HepG2 (cell line): ENCODE measurements around the gene FMO2. TPM values are rescaled to one million over a fixed set of nuclear protein-coding genes. Genes with fewer than 3 reads are reported as not detected.

Experiments used
- ATAC-seq: fragments of 200-7000 bp; cut with Tn5 transposase; 3 replicates; pipeline ENCODE4 v1.9.1; 2020; ENCODE audit warnings: mild to moderate bottlenecking, moderate library complexity
- BruUV-seq: library from RNA; stranded (reverse); fragments of 400-500 nt; replicated peaks from 2 replicates; lab custom pipeline; 2021; lab: Mats Ljungman, UMichigan
- CTCF ChIA-PET: fragments of 300-600 bp; formaldehyde crosslinking; extraction: SDS; loops from one replicate; lab custom pipeline; 2021; ENCODE audit warnings: low total read pairs, inconsistent platforms, low intra/inter-chr PET ratio; lab: Yijun Ruan, JAX
- POLR2A ChIA-PET: fragments of 350-600 bp; sonication (Branson Sonifier 250); formaldehyde crosslinking; loops from one replicate; lab custom pipeline; 2020; ENCODE audit warnings: antibody characterized with exemption, inconsistent platforms; lab: Yijun Ruan, JAX
- DNase-seq: peaks from one replicate; pipeline ENCODE4 v3.0.0-alpha.2; 2015; ENCODE audit warnings: low spot score
- FAIRE-seq: peaks from 3 replicates; lab custom pipeline; 2011; peaks lifted over from hg19 to GRCh38; lab: Jason Lieb, UNC
- H2AFZ ChIP-seq: one replicate; pipeline ENCODE4 v1.6.1; 2011; ENCODE audit warnings: low read length, inconsistent platforms
- H3K27ac ChIP-seq: fragments of 300-600 bp; 3 replicates; pipeline ENCODE4 v1.8.0; 2011; ENCODE audit warnings: mixed run types, mild to moderate bottlenecking, mixed read lengths, low read length, inconsistent platforms; ENCODE audit not compliant: insufficient read depth; ENCODE audit errors: extremely low read length
- H3K27me3 ChIP-seq, 2 experiments: fragments of 200-600 bp in 1 of 2; 2 replicates in 1 of 2; 3 replicates in 1 of 2; pipeline versions ENCODE4 v1.6.0 to v1.8.0; 2011; ENCODE audit warnings: low read length in 2 of 2, mild to moderate bottlenecking in 2 of 2, moderate library complexity in 2 of 2, inconsistent platforms in 1 of 2; ENCODE audit not compliant: insufficient read depth in 2 of 2, control insufficient read depth in 1 of 2
- H3K36me3 ChIP-seq, 2 experiments: fragments of 200-600 bp in 1 of 2; replicated peaks in 1 of 2; 2 replicates in 1 of 2; 3 replicates in 1 of 2; pipeline versions ENCODE4 v1.5.1 to v1.8.0; 2011; ENCODE audit warnings: low read length in 2 of 2, inconsistent platforms in 1 of 2; ENCODE audit not compliant: insufficient read depth in 2 of 2, control insufficient read depth in 1 of 2
- H3K4me1 ChIP-seq: 2 replicates; pipeline ENCODE4 v1.5.1; 2012; ENCODE audit warnings: low read length, inconsistent platforms; ENCODE audit not compliant: insufficient read depth
- H3K4me2 ChIP-seq: 2 replicates; pipeline ENCODE4 v1.6.0; 2011; ENCODE audit warnings: low read depth, low read length, inconsistent platforms
- H3K4me3 ChIP-seq, 3 experiments: fragments of 200-600 bp in 1 of 3; sonication (generic), shearing (Covaris generic) in 1 of 3; replicated peaks in 1 of 3; 2 replicates each; pipeline ENCODE4 v1.5.1; 2011 to 2016; ENCODE audit warnings: low read length in 3 of 3, inconsistent platforms in 2 of 3, low read depth in 2 of 3, mild to moderate bottlenecking in 2 of 3, control low read depth in 1 of 3, mixed read lengths in 1 of 3; ENCODE audit not compliant: insufficient read depth in 1 of 3
- H3K79me2 ChIP-seq: one replicate; pipeline ENCODE4 v1.6.1; 2011; ENCODE audit warnings: low read length, inconsistent platforms; ENCODE audit not compliant: insufficient read depth
- H3K9ac ChIP-seq: 2 replicates; pipeline ENCODE4 v1.6.0; 2011; ENCODE audit warnings: mild to moderate bottlenecking, low read depth, low read length, inconsistent platforms; ENCODE audit not compliant: insufficient read depth
- H3K9me3 ChIP-seq: 2 replicates; pipeline ENCODE4 v1.5.1; 2012; ENCODE audit warnings: mild to moderate bottlenecking, low read length
- H4K20me1 ChIP-seq: 2 replicates; pipeline ENCODE4 v1.6.0; 2011; ENCODE audit warnings: inconsistent platforms, mild to moderate bottlenecking, low read length, moderate library complexity; ENCODE audit not compliant: insufficient read depth
- AGO1 ChIP-seq: fragments of 200-400 bp; formaldehyde crosslinking; IDR thresholded peaks from 2 replicates; pipeline ENCODE4 v1.6.1; 2017; ENCODE audit warnings: mild to moderate bottlenecking, low read depth, low read length, moderate library complexity; ENCODE audit not compliant: poor library complexity, severe bottlenecking
- ARNT2 ChIP-seq: sonication (generic); formaldehyde crosslinking; IDR thresholded peaks from 2 replicates; pipeline ENCODE4 v1.8.0; 2022; ENCODE audit warnings: mild to moderate bottlenecking, low read depth, missing genetic modification reagents, moderate library complexity
- ATF4 ChIP-seq, 2 experiments: fragments of 450-650 bp in 1 of 2; sonication (generic) in 1 of 2; formaldehyde crosslinking; IDR thresholded peaks; 2 replicates each; pipeline versions ENCODE4 v1.5.0 to v1.8.0; 2020 to 2022; ENCODE audit warnings: mild to moderate bottlenecking in 1 of 2, missing genetic modification reagents in 1 of 2
- BORCS8-MEF2B ChIP-seq: sonication (generic); formaldehyde crosslinking; IDR thresholded peaks from 2 replicates; pipeline ENCODE4 v1.8.0; 2022; ENCODE audit warnings: mild to moderate bottlenecking, missing genetic modification reagents
- BRF2 ChIP-seq: sonication (generic); formaldehyde crosslinking; IDR thresholded peaks from 2 replicates; pipeline ENCODE4 v1.8.1; 2022; ENCODE audit warnings: mild to moderate bottlenecking, missing genetic modification reagents
- CEBPB ChIP-seq: IDR thresholded peaks from 2 replicates; pipeline ENCODE4 v1.6.1; 2011; ENCODE audit warnings: low read depth, low read length, improper control_type of control experiment, borderline replicate concordance
- DR1 ChIP-seq: sonication (generic); formaldehyde crosslinking; IDR thresholded peaks from 2 replicates; pipeline ENCODE4 v1.8.0; 2021; ENCODE audit warnings: mild to moderate bottlenecking, missing genetic modification reagents, inconsistent platforms
- KLF13 ChIP-seq: sonication (generic); formaldehyde crosslinking; IDR thresholded peaks from 2 replicates; pipeline ENCODE4 v1.4.0; 2020; ENCODE audit warnings: mild to moderate bottlenecking, missing genetic modification reagents
- POLR2AphosphoS5 ChIP-seq: IDR thresholded peaks from 2 replicates; pipeline ENCODE4 v1.6.1; 2012; ENCODE audit warnings: low read depth, low read length
- RFXAP ChIP-seq: sonication (generic); formaldehyde crosslinking; IDR thresholded peaks from 2 replicates; pipeline ENCODE4 v1.4.0; 2020; ENCODE audit warnings: missing genetic modification reagents, borderline replicate concordance
- THAP7 ChIP-seq: sonication (generic); formaldehyde crosslinking; IDR thresholded peaks from 2 replicates; pipeline ENCODE4 v1.8.1; 2023; ENCODE audit warnings: mild to moderate bottlenecking, missing genetic modification reagents
- U2AF1 ChIP-seq: fragments of 200-400 bp; formaldehyde crosslinking; optimal IDR thresholded peaks from 2 replicates; pipeline ENCODE3; 2017; ENCODE audit warnings: mild to moderate bottlenecking, low read depth, low read length
- ZNF709 ChIP-seq: sonication (generic); formaldehyde crosslinking; IDR thresholded peaks from 2 replicates; pipeline ENCODE4 v1.5.0; 2020; ENCODE audit warnings: mild to moderate bottlenecking, missing genetic modification reagents
- WGBS: methylation state at CpG from one replicate; pipeline ENCODE4 v1.1.6; 2017; ENCODE audit warnings: low lambda C conversion rate; 5-methylcytosine and 5-hydroxymethylcytosine counted together
- in situ Hi-C: cut with HindIII; loops from 2 replicates; pipeline ENCODE4 v1.10.0; 2017; ENCODE audit warnings: low pct_unique_long_range_greater_than_20kb; ENCODE audit not compliant: extremely low pct_ligation_motif_present
- intact Hi-C: fragments of 100-400 bp; cut with micrococcal nuclease; formaldehyde crosslinking; loops from one replicate; pipeline ENCODE4 v1.10.0; 2022; ENCODE audit not compliant: unreplicated experiment
- polyA plus RNA-seq, 8 experiments: library from polyadenylated mRNA; depleted of rRNA in 3 of 8; stranded (reverse) in 7 of 8; unstranded in 1 of 8; fragments of >200 nt; fragmentation: Illumina TruSeq in 4 of 8; extraction: Trizol in 4 of 8; gene quantifications; 2 replicates each; pipeline versions ENCODE4 v1.2.1 to v1.2.3, GENCODE V29; 2011 to 2016; ENCODE audit warnings: low read depth in 4 of 8, missing spikeins in 1 of 8, mixed read lengths in 1 of 8; ENCODE audit not compliant: insufficient read depth in 1 of 8
- total RNA-seq, 5 experiments: library from RNA; depleted of rRNA; stranded (reverse); fragments of >200 nt; fragmentation: Illumina TruSeq; extraction: Trizol; gene quantifications; 2 replicates each; pipeline ENCODE4 v1.2.3, GENCODE V29; 2016; ENCODE audit warnings: low read depth in 1 of 5
- TF ChIP-seq, protein P1 (sequence below): fragments of 450-650 bp; IDR thresholded peaks from 2 replicates; pipeline ENCODE4 v1.6.1; 2017
- TF ChIP-seq, protein P2 (sequence below): sonication (generic); formaldehyde crosslinking; IDR thresholded peaks from 2 replicates; pipeline ENCODE4 v1.5.0; 2020; ENCODE audit warnings: mild to moderate bottlenecking, missing genetic modification reagents, moderate library complexity

The FMO2 gene
- total and polyA plus RNA-seq, 2 of the 13 experiments (the other 11 are each of a cell fraction or from before 2014, with no cell fraction given), result not detected

DNA sequence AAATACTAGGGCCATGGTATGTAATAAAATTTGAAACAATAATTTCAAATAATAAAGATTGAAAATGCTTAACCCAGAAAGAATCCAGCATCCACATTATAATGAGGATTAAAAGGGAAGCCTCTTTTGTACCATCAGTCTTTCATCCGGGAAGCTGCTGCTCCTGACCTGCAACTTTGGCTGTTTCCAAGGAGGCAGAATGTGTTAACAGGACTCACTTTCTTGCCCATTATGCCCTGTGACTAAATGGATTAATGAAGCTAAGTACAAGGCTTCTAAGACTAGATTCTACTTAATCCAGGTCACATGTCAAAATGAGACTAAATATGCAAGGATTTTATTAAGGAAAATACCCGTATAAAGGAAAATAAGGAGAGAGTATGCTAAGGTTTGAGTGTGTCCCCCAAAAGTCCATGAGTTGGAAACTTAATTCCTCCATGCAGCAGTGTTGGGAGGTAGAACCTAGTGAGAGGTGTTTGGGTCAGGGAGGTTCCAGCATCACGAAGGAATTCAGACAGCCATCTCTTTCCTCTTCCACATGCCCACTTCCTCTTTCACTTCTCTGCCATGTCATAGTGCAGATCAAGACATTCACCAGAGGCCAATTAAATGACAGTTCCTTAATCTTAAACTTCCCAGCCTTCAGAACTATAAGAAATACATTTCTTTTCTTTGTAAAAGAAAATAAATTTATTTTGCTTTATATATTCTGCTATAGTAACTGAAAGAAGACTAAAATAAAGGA lies 27.7 kb downstream of the FMO2 start:
- ATAC-seq (no peak), FAIRE-seq (no peak), DNase-seq (no peak)
- Histone ChIP-seq H3K36me3 (no peaks in the 10 kb centered on the region), H3K9me3 (no peaks in the 10 kb centered on the region), H3K4me3 (no peak overlapping the region), H3K9ac (no peak overlapping the region), H3K4me1 (no peaks in the 10 kb centered on the region; the same call in 1 of the 2 replicates), H4K20me1 (no peaks in the 10 kb centered on the region), H3K27me3 (no peaks in the 10 kb centered on the region), H2AFZ (no peak overlapping the region), H3K27ac (no peak overlapping the region), H3K79me2 (no peaks in the 10 kb centered on the region), H3K4me2 (no peak overlapping the region)
- TF ChIP-seq THAP7 (CRISPR knock-in tag) (no peak), DR1 (CRISPR knock-in tag) (no peak), ARNT2 (no peak), ATF4 (CRISPR knock-in tag; IDR thresholded peaks at IDR 0.05) (no peak), BORCS8-MEF2B (no peak), U2AF1 (no peak), KLF13 (CRISPR knock-in tag) (no peak), AGO1 (no peak), CEBPB (no peak), POLR2AphosphoS5 (no peak), BRF2 (CRISPR knock-in tag) (no peak), ZNF709 (CRISPR knock-in tag) (no peak), RFXAP (CRISPR knock-in tag) (no peak)
- TF ChIP-seq, protein P1, sequence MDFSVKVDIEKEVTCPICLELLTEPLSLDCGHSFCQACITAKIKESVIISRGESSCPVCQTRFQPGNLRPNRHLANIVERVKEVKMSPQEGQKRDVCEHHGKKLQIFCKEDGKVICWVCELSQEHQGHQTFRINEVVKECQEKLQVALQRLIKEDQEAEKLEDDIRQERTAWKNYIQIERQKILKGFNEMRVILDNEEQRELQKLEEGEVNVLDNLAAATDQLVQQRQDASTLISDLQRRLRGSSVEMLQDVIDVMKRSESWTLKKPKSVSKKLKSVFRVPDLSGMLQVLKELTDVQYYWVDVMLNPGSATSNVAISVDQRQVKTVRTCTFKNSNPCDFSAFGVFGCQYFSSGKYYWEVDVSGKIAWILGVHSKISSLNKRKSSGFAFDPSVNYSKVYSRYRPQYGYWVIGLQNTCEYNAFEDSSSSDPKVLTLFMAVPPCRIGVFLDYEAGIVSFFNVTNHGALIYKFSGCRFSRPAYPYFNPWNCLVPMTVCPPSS, result no peak
- TF ChIP-seq, protein P2, sequence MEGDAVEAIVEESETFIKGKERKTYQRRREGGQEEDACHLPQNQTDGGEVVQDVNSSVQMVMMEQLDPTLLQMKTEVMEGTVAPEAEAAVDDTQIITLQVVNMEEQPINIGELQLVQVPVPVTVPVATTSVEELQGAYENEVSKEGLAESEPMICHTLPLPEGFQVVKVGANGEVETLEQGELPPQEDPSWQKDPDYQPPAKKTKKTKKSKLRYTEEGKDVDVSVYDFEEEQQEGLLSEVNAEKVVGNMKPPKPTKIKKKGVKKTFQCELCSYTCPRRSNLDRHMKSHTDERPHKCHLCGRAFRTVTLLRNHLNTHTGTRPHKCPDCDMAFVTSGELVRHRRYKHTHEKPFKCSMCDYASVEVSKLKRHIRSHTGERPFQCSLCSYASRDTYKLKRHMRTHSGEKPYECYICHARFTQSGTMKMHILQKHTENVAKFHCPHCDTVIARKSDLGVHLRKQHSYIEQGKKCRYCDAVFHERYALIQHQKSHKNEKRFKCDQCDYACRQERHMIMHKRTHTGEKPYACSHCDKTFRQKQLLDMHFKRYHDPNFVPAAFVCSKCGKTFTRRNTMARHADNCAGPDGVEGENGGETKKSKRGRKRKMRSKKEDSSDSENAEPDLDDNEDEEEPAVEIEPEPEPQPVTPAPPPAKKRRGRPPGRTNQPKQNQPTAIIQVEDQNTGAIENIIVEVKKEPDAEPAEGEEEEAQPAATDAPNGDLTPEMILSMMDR, result no peak
- ChIA-PET CTCF (no interaction called here), POLR2A (no interaction called here)
- BruUV-seq, result no TSS peak
- in situ Hi-C loops, result no loop called here
- intact Hi-C loops, result no loop called here
- 70% methylated on average over 3 of the region's 3 CpGs for WGBS
